ENCODE results near the gene POLD3. TPM values are rescaled to one million over a fixed set of nuclear protein-coding genes. Genes with fewer than 3 reads are reported as not detected.

POLD3 gene
- total RNA-seq, 3 donors from 2014 or later: 18.3 to 32.4 (median 20.6) TPM

GRCh38 chr11:74570266-74571061, 21.9 kb upstream of the POLD3 start:
- TF ChIP-seq CTCF (IDR thresholded peaks at IDR 0.05): peak; percentile 28
- intact Hi-C loops (cut with DNase I, micrococcal nuclease): loop anchor here in 1 of 2 donors (2.0 kb wide), 1 partner anchor 116 kb away; no protein-coding TSS in a partner anchor
- H3K36me3 ChIP-seq (ENCODE audit: low read depth): no peaks in the 10 kb centered on the region
- no peak overlapping the region for H3K4me3 ChIP-seq
- H3K9me3 ChIP-seq: no peaks in the 10 kb centered on the region
- peak; percentile 68 for ATAC-seq
- peaks cover 27% of the 10 kb centered on the region for H3K4me1 ChIP-seq (ENCODE audit: low read depth)
- DNase-seq: peak in 2 of 3 donors; percentile 41 to 84

- intact Hi-C loops (cut with DNase I, micrococcal nuclease): loop anchor here in 1 of 2 donors (2.0 kb wide), 1 partner anchor 116 kb away; no protein-coding TSS in a partner anchor
- ATAC-seq: peak; percentile 37
- no peak for DNase-seq
Observed at GRCh38 chr11:74571062-74571399, 21.4 kb upstream of the POLD3 start.

GRCh38 chr11:74572349-74572748, 20.0 kb upstream of the POLD3 start:
- H3K9me3 ChIP-seq: no peaks in the 10 kb centered on the region
- intact Hi-C loops (cut with DNase I, micrococcal nuclease): no loop called here
- H3K4me3 ChIP-seq: no peak overlapping the region
- DNase-seq: no peak
- ATAC-seq: peak; percentile 81
- no peaks in the 10 kb centered on the region for H3K36me3 ChIP-seq (ENCODE audit: low read depth)
- TF ChIP-seq CTCF (IDR thresholded peaks at IDR 0.05): no peak
- H3K4me1 ChIP-seq (ENCODE audit: low read depth): peaks cover 27% of the 10 kb centered on the region

More at GRCh38 chr11:74571062-74571399, 21.4 kb upstream of the POLD3 start:
- Histone ChIP-seq H3K4me1 (ENCODE audit: low read depth) (peaks cover 27% of the 10 kb centered on the region), H3K36me3 (ENCODE audit: low read depth) (no peaks in the 10 kb centered on the region), H3K9me3 (no peaks in the 10 kb centered on the region), H3K4me3 (no peak overlapping the region)
- no peak for TF ChIP-seq CTCF (IDR thresholded peaks at IDR 0.05)

- Histone ChIP-seq H3K4me1 (ENCODE audit: low read depth) (peaks cover 27% of the 10 kb centered on the region), H3K36me3 (ENCODE audit: low read depth) (no peaks in the 10 kb centered on the region), H3K9me3 (no peaks in the 10 kb centered on the region), H3K4me3 (no peak overlapping the region)
- TF ChIP-seq CTCF (IDR thresholded peaks at IDR 0.05): no peak
- ATAC-seq: peak; percentile 42
- no peak for DNase-seq
- intact Hi-C loops (cut with DNase I, micrococcal nuclease): no loop called here
Observed at GRCh38 chr11:74574563-74574962, 17.8 kb upstream of the POLD3 start.

GRCh38 chr11:74575999-74576398, 16.4 kb upstream of the POLD3 start:
- peaks cover 29% of the 10 kb centered on the region for H3K4me1 ChIP-seq (ENCODE audit: low read depth)
- ATAC-seq (no peak), DNase-seq (no peak)
- no peaks in the 10 kb centered on the region for H3K36me3 ChIP-seq (ENCODE audit: low read depth)
- H3K9me3 ChIP-seq: no peaks in the 10 kb centered on the region
- no peak for TF ChIP-seq CTCF (IDR thresholded peaks at IDR 0.05)
- intact Hi-C loops (cut with DNase I, micrococcal nuclease): no loop called here
- no peak overlapping the region for H3K4me3 ChIP-seq
